GM21515 (cell line): ENCODE results near the gene GPR32.
"Not testable (repeated sequence)": the region's sequence is repeated elsewhere in the genome, so short reads cannot be mapped to it uniquely, and the experiment has no call there.

Source experiments
- ATAC-seq: cut with Tn5 transposase; IDR thresholded peaks from one replicate; pipeline ENCODE4 v1.9.1; 2021; ENCODE audit not compliant: unreplicated experiment

The GPR32 gene

DNA sequence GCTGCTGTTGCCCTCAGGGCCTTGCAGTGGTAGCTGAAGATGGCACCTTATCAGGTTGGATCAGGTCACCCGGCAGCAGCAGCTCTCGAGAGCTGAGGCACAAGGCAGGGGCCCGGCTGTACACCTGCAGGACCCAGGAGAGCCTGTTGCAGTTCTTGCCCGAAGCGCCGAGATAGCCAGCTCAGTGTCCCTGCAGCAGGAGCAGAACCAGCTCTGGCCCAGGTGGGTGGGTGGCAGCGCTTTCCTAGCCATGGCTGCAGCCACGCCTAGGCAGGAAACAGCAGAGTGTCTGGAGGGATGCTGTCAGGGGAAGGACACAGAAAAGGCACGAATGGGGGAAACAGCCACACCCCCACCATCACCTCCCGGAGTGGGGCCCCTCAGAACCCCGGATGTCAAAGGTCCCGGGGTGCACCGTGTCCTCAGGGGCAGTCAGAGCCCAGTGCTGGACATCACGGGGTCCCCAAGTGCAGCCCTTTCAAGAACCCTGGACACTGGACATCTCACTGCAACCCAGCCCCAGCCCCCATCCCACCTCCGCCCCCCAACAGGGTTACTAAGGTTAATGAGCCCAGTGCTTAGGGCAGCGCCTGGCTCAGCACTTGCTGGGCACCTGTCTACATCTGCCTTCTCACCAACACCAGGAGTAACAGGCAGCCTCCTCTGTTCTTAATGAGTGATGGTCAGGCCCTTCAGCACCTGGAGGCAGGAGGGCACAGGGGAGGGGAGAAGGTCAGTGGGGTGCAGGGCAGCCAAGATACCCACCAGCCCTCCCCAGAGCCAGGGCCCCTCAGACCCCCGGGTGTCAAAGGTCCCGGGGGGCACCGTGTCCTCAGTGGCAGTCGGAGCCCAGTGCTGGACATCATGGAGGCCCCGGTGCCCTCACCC is 28.6 kb downstream of the GPR32 start:
- no peak for ATAC-seq

GRCh38 chr19:50799547-50799851 is 29.2 kb downstream of the GPR32 start:
- no peak for ATAC-seq

DNA sequence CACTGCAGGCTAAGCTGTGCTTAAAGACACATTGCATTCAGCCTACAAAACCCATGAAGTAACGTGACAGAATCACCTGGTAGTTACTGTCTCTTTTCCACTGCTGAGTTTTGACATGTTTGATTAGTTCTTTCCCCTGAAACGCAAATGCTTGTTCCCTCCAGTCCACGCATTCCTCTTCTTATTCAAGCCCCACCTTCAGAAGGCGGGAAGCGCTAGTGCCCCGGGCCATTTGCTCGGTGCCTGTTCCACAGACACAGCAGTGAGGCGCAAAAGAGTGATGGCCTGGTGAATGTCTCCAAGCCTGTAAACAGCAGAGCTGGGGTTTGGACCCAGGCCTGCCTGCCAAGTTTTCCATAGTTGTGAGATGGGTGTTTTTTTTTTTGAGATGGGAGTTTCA is 30.8 kb downstream of the GPR32 start:
- ATAC-seq: no peak

- ATAC-seq: no peak
These were observed 33.6 kb downstream of the GPR32 start for GRCh38 chr19:50803633-50804419.

DNA sequence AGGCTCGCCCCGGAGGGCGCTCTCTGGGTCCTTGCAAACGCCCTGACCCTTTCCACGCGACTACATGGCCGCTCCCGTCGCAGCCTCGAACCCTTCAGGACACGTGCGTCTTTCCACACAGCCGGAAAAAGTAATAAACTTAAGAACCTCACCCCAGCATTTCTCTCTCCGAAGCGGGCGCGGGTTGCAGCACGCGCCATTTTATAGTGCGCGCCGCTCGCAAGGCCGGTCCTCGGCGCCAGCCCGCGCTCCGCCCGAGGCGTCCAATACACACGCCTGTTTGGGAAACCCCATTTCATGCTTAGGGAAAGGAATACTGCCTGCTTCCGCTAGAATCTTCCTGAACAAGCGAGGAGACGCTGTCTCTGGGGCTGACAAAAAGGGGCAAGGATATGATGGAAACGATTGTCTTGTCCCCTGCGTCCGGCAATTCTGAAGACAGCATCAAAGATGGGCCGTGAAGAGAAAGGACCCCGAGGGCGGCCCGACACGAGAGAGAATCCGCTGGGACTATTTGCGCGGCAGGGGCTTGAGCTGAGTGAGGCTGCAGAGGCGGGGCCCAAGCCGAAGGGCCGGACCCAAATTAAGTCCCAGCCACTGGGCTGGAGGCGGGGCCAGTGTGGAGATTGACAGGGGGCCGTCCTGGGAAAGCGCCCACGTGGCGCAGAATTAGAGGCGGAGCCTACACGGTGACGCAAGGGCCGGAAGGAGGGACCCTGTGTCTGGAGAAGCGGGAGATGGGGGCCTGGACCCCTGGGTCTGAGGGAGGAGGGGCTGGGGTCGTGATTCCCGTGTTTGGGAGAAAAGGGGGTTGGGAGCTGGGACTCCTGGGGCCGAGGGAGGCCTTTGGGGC is 34.4 kb downstream of the GPR32 start:
- ATAC-seq: peak; percentile 86

DNA sequence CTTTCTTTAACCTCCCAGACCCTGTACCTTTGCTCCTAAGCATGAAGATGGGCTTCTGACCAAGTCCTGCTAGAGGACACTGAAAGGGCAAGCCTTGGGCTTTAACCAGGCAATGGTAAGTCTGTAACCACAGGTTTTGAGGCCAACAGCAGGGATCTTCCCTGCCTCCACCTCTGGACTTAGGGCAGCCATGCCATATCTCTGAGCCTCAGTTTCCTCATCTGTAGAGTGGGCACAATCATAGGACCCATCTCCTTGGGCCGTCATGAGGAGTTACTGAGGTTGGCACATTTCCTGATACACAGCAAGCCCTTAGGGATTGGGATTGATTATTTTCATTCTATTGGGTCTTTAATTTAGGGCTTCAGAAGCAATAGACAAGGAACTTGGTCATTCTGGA is 38.6 kb downstream of the GPR32 start:
- ATAC-seq: no peak

- not testable (repeated sequence) for ATAC-seq
These were observed 41.5 kb downstream of the GPR32 start for GRCh38 chr19:50811622-50812238.

DNA sequence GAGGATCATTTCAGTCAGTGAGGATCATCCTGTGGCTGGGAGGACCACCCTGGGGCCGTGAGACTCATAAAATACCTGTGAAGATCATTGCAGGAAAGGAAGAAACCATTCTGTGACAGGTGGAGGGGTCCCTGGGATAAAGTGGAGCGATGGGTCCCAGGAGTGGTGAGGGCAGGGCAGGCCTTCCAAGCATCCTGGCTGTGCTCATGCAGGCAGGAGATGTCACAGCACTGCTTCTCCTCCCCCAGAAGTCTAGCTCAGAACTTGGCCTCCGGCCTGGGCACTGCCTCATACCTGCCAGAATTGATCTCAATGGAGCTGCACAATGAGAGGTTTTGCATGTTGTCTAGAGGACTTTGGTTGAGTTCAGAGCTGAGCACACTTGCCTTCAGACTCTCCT is 42.2 kb downstream of the GPR32 start:
- no peak for ATAC-seq

DNA sequence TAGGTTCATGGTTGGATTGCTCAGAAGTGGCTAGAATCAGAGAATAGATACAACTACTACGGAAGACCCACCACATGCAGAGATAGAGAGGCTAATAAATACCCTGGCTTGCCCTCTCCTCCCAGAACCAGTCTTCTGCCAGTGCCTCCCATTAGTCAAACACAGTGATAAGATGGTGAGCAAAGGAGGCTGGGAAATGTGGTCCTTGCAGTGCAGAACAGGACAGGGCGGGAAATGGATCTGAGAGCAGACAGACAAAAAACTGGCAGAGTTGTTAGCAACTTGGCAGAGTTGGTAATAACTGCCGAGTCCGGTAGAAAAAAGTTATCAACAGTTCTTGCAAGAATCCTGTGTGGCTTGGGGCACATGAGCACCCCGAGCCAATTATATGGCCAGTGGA is 44.6 kb downstream of the GPR32 start:
- no peak for ATAC-seq

- no peak for ATAC-seq
These were observed 45.2 kb downstream of the GPR32 start for GRCh38 chr19:50815439-50815838.

GRCh38 chr19:50817941-50818858 is 47.9 kb downstream of the GPR32 start:
- ATAC-seq: peak; percentile 53

GRCh38 chr19:50818859-50819472 is 48.7 kb downstream of the GPR32 start:
- no peak for ATAC-seq

DNA sequence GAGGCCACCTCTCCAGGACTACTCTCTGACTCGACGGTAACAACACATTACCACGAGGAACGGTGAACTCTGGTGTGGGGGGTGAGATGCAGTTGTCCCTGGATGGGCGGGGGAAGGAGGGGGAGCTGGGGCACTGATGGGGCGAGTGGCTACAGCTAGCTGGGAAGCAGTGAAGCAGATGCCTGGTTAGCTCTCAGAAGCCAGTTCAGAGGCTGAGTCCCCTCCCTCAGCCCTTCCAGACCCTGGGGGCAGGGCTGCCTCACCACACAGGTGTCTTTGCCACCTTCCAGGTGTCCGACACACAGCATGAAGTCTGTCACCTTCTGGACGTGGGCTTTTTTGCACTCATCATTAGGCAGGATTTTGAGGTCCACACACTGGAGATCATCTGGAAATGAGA is 49.4 kb downstream of the GPR32 start:
- no peak for ATAC-seq

DNA sequence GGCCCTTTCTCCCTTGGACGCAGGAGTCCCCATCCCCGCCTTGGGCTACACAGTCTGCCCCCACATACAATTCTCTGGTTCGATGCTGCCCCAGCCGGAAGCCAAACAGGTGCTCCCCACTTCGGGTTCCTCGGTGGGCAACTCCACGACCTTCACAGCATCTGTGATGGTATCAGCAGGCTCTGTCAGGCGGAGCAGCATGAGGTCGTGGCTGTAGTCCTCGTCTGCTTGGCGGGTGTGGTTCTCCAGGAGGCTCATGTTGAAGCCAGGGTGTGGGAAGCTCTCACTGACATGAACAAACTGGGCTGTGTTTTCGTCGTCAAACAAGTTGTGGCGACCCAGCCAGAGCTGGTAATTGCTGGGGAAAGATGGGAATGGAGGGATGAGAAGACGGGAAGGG is 49.8 kb downstream of the GPR32 start:
- ATAC-seq: no peak

- ATAC-seq: no peak
These were observed 50.4 kb downstream of the GPR32 start for GRCh38 chr19:50820549-50821247.

GRCh38 chr19:50821248-50821612 is 51.0 kb downstream of the GPR32 start:
- ATAC-seq: no peak
